Activated T-helper 9 cell treated with anti-CD3 and anti-CD28 coated beads, Interleukin-2, amount 50 U/mL, for 16 hours (primary cell): ENCODE results near the gene CSTB.
A peak's percentile ranks its signal among the peaks of the same experiment; 100 is the strongest.

Source experiments
- DNase-seq: peaks from one replicate; pipeline ENCODE4 v3.0.0-alpha.2; 2020; ENCODE audit warnings: low read depth

The CSTB gene

GRCh38 chr21:43810505-43811261 is 34.6 kb upstream of the CSTB start:
- peak; percentile 82 for DNase-seq

GRCh38 chr21:43809853-43810504 is 33.9 kb upstream of the CSTB start:
- no peak for DNase-seq

GRCh38 chr21:43809346-43809799 is 33.3 kb upstream of the CSTB start:
- no peak for DNase-seq

DNA sequence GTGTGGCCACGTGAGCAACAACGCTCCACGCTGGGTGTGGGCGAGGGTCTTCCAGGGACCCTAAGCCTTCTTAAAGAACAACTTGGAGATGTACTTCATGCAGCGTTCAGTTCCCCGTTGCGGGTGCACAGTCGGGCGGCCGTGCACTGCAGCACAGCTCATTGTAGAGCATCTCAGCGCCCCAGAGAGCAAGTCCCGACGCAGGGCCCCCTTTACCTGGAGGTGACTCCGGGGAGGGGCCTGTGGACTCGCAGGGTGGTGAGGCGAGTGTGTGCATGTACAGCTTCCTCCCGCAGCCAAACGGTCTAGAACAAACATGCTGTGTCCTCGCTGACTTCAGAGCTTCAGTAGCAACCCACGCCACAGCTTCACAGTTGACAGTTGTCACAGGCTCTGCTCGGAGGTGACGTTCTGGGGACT is 32.7 kb upstream of the CSTB start:
- DNase-seq = no peak

GRCh38 chr21:43808367-43808766 is 32.3 kb upstream of the CSTB start:
- no peak for DNase-seq

- DNase-seq = no peak
These were observed 30.1 kb upstream of the CSTB start for GRCh38 chr21:43806017-43806710.

GRCh38 chr21:43805275-43805800 is 29.2 kb upstream of the CSTB start:
- DNase-seq = no peak

- DNase-seq = no peak
These were observed 27.6 kb upstream of the CSTB start for GRCh38 chr21:43803558-43804300.

DNA sequence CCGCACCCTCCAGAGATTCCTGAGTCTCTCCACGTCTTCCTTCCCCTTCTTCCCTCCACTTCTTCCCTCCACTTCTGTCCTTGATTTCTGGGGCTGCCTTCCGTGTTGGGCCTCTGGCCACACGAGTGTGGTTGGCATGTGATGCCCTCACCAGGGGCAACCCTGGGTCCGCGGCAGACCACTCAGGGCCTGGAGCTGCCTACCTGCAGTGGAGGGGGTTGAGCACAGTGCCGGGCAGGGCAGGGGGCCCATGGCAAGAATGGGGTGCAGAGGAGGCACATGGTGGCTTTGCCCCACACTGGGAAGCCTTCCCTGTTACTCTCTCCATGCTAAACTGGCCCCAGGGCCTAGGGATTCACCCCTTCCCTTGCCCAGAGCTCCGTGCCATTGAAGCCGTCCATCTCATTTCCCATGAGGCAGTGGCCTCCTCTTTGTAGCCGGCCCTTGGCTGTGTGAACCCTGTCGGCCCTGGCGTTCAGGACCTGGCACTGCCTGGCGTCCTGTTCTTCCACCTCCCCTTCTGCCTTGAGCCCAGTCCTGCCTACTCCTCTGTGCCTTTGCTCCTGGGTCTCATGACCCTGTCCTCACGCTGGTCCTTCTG is 26.7 kb upstream of the CSTB start:
- DNase-seq = no peak

GRCh38 chr21:43801006-43801783 is 25.1 kb upstream of the CSTB start:
- DNase-seq = no peak

- no peak for DNase-seq
These were observed 24.5 kb upstream of the CSTB start for GRCh38 chr21:43800566-43800965.

DNA sequence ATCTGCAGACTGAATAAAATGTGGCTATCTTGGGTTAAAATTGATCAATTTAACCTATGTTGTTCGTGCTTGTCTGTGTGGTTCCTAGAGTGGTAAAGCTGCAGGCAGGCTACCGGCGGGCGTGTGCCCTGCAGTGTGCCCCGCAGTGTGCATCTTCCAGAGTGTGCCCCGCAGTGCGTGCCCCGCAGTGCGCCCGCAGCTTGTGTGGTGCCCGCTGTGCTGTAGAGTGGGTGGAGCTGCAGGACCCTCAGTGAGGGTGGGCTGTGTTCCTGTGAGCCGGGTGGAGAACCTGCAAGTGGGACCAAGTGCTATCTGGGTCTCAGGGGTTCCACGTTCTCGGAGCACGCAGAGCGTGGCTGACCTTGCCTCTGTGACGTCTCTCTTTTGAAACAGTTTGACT is 24.0 kb upstream of the CSTB start:
- DNase-seq = no peak

DNA sequence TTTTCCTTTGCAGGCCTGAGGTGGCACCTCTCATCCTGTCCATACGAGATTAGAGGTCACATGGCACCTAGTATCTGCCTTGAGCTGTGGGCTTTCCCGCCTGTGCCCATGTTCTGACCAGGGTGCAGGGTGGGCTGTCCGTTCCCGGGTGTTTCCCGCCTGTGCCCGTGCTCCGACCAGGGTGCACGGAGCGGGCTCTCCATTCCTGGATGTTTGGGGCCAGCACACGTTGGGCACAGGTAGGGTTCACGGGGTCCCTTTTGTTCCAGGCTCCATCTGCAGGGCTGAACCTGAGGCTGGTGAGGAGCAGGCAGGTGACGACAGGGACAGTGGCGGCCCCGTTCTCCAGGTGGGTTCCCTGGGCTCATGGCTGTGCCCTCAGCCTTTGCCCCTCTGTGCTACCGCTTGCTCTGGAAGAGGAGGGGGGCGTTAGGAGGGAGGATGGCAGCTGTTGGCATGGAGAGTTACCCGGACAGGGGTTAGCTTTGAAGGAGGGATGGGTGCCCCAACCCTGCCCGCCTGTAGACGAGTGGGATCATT is 23.3 kb upstream of the CSTB start:
- DNase-seq = no peak

- no peak for DNase-seq
These were observed 22.0 kb upstream of the CSTB start for GRCh38 chr21:43797925-43798715.

DNA sequence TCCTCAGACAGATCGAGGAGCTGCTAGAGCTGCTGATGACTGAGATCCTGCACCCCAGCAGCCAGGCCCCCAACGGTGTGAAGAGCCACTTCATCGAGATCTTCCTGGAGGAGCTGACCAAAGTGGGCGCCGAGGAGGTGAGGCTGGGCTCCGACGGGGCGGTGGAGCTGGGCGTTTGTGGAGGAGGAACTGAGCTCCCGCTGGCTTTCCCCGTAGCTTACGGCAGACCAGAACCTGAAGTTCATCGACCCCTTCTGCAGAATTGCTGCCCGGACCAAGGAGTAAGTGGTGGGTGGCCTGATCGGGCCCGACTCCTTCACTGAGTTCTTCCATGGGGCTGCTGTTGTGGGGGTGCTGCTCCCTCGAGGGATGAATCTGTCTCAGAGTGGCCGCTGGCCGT is 21.3 kb upstream of the CSTB start:
- no peak for DNase-seq

DNA sequence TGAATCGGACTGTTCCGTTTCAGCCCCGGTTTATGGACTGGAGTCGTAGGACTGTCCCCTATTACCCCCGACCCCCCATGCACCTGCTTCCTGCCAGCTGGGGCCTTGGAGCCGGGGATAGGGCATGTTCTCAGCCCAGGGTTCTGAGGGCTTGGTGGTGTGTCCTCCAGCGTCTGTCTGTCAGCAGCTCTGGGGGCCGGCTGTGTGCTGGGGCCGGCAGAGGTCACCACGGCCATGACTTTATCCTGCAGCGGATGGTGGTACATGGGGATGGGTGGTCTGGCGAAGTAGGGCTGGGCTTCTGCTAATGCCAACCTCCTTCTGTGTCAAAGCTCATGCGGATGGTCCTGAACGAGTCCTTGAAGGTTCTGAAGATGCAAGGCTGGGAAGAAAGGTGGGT is 18.7 kb upstream of the CSTB start:
- DNase-seq = no peak

DNA sequence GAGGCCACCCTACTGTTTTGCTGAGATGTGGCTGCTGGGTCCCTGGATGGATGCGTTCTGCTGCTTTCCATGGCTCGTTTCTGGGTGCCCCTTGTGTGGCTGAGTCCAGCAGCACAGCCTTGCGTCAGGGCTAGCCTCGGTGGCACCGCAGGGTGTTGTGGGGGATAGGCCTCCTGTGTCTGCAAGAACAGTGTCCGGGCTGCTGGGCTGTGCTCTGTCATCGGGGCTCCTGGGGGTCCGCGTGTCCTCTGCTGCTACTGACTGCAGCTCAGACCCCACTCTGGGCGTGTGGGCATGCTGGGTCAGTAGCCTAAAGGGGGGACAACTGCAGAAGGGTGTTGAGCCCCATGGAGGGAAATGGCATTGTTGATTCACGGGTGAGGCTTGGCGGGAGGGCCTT is 18.2 kb upstream of the CSTB start:
- no peak for DNase-seq

DNA sequence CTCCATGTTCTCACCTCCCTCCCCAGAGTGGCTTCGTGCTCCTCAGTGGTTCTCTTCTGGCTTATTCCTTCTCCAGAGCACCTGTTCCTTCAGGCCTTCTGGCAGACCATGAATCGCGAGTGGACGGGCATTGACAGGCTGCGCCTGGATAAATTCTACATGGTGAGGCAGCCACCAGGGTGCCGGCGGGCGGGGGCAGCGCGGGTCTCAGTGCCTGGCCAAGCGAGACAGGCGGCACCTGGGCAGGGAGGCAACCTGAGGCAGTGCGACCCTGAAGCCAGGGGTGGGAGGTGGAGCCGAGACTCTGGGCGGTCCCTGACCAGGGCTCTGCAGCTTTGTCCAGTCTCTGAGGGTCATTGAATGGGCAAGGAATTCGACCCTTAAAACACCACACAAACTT is 17.1 kb upstream of the CSTB start:
- DNase-seq = no peak

DNA sequence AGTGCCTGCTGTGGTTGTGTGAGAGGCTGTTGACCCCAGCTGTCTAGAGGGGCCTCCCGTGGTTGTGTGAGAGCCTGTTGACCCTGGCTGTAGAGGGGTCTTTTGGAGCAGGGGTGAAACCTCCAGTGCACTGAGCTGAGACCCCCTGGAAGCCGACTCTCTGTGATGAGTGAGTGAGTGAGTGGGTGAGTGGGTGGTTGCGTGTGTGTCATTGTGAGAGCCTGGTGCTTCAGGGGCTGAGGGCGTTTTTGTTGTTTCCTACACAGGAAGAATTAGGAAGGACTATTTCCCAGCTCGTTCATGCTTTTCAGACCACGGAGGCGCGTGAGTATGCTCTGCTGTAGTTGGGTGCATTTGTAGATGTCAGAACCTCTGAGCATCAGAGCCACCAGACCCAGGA is 16.3 kb upstream of the CSTB start:
- no peak for DNase-seq

- DNase-seq = no peak
These were observed 14.0 kb upstream of the CSTB start for GRCh38 chr21:43790010-43790524.
